ENCODE measurements around the gene CFAP54. TPM values are rescaled to one million over a fixed set of nuclear protein-coding genes. Genes with fewer than 3 reads are reported as not detected.

Gene CFAP54
- total and polyA plus RNA-seq, 2 of the 4 experiments (the other 2 are of a cell fraction) = 0.18 to 0.41 TPM

DNA sequence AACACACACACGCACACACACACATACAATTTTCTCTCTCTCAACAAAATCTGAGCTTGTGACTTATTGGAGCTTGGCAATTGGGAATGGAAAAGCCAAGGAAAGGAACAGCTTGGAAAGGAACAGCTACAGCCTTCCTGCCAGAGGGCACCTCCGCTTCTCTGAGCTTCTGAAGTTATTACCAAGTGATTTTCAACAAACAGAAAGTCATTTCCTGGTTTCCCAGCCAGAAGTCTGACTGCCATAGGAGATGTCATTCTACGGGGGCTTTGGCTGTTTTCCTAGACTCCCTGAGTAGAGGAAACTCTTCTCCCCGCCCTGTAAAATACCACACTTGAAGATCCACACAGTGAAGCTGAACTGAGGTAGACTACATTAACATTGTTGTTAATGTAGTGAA lies 198.3 kb downstream of the CFAP54 start:
- no TSS peak for BruUV-seq (replicated peaks)
- H2BK120ac ChIP-seq (ENCODE audit: low read depth, low read length) = no peak overlapping the region
- DNase-seq = no peak
- no peak overlapping the region for H2BK5ac ChIP-seq (ENCODE audit: low read depth, low read length, poor library complexity, severe bottlenecking)
- intact Hi-C loops (cut with micrococcal nuclease) = no loop called here
- no peak overlapping the region for H3K14ac ChIP-seq (replicated peaks; ENCODE audit: low read depth, low read length)
- H2AFZ ChIP-seq (replicated peaks; ENCODE audit: low read length, poor library complexity) = no peak overlapping the region
- no peak overlapping the region for H4K5ac ChIP-seq (ENCODE audit: low read depth, low read length)
- H3K4me3 ChIP-seq (ENCODE audit: insufficient read depth, low read depth, low read length) = no peak overlapping the region
- H2AK5ac ChIP-seq (ENCODE audit: low read depth, low read length) = no peak overlapping the region
- ChIA-PET POLR2A (ENCODE audit: unreplicated experiment) (no interaction called here), CTCF (no interaction called here)
- dilution Hi-C loops (cut with HindIII; ENCODE audit: low sequenced_read_pairs, unreplicated experiment) = no loop called here
- no CpG with 5 or more reads among the region's 4 CpGs for WGBS, 2 experiments (ENCODE audit: extremely low coverage in 2 of 2, insufficient read length in 1 of 2)
- H4K91ac ChIP-seq (ENCODE audit: insufficient read depth, low read depth, low read length) = no peak overlapping the region
- TF ChIP-seq RCOR1 (IDR thresholded peaks at IDR 0.05; ENCODE audit: insufficient replicate concordance, low read length) = no peak
- TF ChIP-seq, protein P1, sequence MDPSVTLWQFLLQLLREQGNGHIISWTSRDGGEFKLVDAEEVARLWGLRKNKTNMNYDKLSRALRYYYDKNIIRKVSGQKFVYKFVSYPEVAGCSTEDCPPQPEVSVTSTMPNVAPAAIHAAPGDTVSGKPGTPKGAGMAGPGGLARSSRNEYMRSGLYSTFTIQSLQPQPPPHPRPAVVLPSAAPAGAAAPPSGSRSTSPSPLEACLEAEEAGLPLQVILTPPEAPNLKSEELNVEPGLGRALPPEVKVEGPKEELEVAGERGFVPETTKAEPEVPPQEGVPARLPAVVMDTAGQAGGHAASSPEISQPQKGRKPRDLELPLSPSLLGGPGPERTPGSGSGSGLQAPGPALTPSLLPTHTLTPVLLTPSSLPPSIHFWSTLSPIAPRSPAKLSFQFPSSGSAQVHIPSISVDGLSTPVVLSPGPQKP (IDR thresholded peaks at IDR 0.05; ENCODE audit: borderline replicate concordance, low read depth, low read length) = no peak
- no peak for TF ChIP-seq RFX5 (IDR thresholded peaks at IDR 0.05; ENCODE audit: low read depth, low read length)
- no peak for TF ChIP-seq POLR2A (IDR thresholded peaks at IDR 0.05; ENCODE audit: low read depth, low read length)
- no peak for TF ChIP-seq CHD1 (IDR thresholded peaks at IDR 0.05; ENCODE audit: low read depth, low read length)
- no peaks in the 10 kb centered on the region for H3K79me1 ChIP-seq (ENCODE audit: low read depth in 1 of 2, low read length in 2 of 2)
- in situ Hi-C loops (cut with MboI; ENCODE audit: low sequenced_read_pairs) = no loop called here
- H3K27ac ChIP-seq (ENCODE audit: insufficient read depth, low read length) = no peak overlapping the region
- H2AK9ac ChIP-seq (replicated peaks; ENCODE audit: low read depth, low read length, poor library complexity) = no peak overlapping the region
- no peaks in the 10 kb centered on the region for H3K9me1 ChIP-seq (ENCODE audit: insufficient read depth, low read length)
- no peak overlapping the region for H3K23ac ChIP-seq (ENCODE audit: low read depth, low read length)
- H3K4me2 ChIP-seq (ENCODE audit: low read depth, low read length) = no peak overlapping the region
- H3K36me3 ChIP-seq (ENCODE audit: control insufficient read depth, insufficient read depth, low read length) = no peaks in the 10 kb centered on the region
- H3K27me3 ChIP-seq (ENCODE audit: control insufficient read depth, insufficient read depth, low read length) = no peaks in the 10 kb centered on the region; the same call in 1 of the 2 replicates
- H3K9ac ChIP-seq (ENCODE audit: low read depth, low read length) = no peak overlapping the region
- H3K4ac ChIP-seq (ENCODE audit: low read depth, low read length) = no peak overlapping the region
- no peak overlapping the region for H2BK15ac ChIP-seq (ENCODE audit: low read depth, low read length)
- no peak for ATAC-seq (ENCODE audit: low read depth)
- H3K4me1 ChIP-seq (ENCODE audit: control insufficient read depth, insufficient read depth, low read length) = no peaks in the 10 kb centered on the region
- no peaks in the 10 kb centered on the region for H3K9me3 ChIP-seq (ENCODE audit: control insufficient read depth, insufficient read depth, low read length)
- H3K56ac ChIP-seq (ENCODE audit: extremely low read depth, insufficient read depth, low read length) = no peak overlapping the region
- no peak overlapping the region for H4K8ac ChIP-seq (ENCODE audit: low read depth in 2 of 2, low read length in 2 of 2)
- H2BK20ac ChIP-seq (ENCODE audit: low read depth, low read length) = no peak overlapping the region
- no peak overlapping the region for H3K18ac ChIP-seq (ENCODE audit: low read depth, low read length)
- H4K20me1 ChIP-seq (ENCODE audit: insufficient read depth, low read length) = no peaks in the 10 kb centered on the region

All from IMR-90 (cell line).